Gastrocnemius medialis (tissue), 4 donors: ENCODE measurements around the gene CPHXL.

Experiments
- CTCF ChIP-seq, 5 experiments: fragments of 450-650 bp in 3 of 5; fragments of 200-600 bp in 2 of 5; sonication (generic) in 2 of 5; IDR thresholded peaks in 4 of 5; conservative IDR thresholded peaks in 1 of 5; 1 replicate in 4 of 5; 2 replicates in 1 of 5; pipeline ENCODE4 v1.5.1; 2016 to 2019; ENCODE audit warnings: antibody characterized with exemption in 5 of 5, mild to moderate bottlenecking in 3 of 5, moderate library complexity in 3 of 5
- POLR2A ChIP-seq, 2 donors: fragments of 450-650 bp; IDR thresholded peaks; one replicate each; pipeline ENCODE4 v1.6.1; 2017; ENCODE audit warnings: antibody characterized with exemption in 2 of 2, mild to moderate bottlenecking in 2 of 2, moderate library complexity in 2 of 2

GRCh38 chr16:75770051-75770450, 43.8 kb upstream of the CPHXL start:
- TF ChIP-seq CTCF (IDR thresholded peaks at IDR 0.05 in 4 of 5, conservative IDR thresholded peaks at IDR 0.05 in 1 of 5) (no peak), POLR2A (IDR thresholded peaks at IDR 0.05) (no peak)
